Activated CD4-positive, alpha-beta T cell treated with anti-CD3 and anti-CD28 coated beads, Interleukin-2, Interleukin-4, amounts not matched to agents 100 ng/mL and 50 ng/mL, durations not matched to agents 16 hours and 8 hours (primary cell): Measurements from ENCODE around the gene CBLB.

Experiments
- DNase-seq: peaks from one replicate; pipeline ENCODE4 v3.0.0-alpha.2; 2020; ENCODE audit warnings: low spot score

The CBLB gene

GRCh38 chr3:105869861-105870755 is 1.3 kb upstream of the CBLB start:
- DNase-seq, result no peak

GRCh38 chr3:105869531-105869833 is 670 bp upstream of the CBLB start:
- DNase-seq, result no peak

GRCh38 chr3:105868431-105868741 is 426 bp downstream of the CBLB start:
- DNase-seq, result no peak

- DNase-seq, result no peak
These were observed 941 bp downstream of the CBLB start for GRCh38 chr3:105867712-105868430.

- peak; percentile 78 for DNase-seq
These were observed 1.9 kb downstream of the CBLB start for GRCh38 chr3:105866656-105867653.

GRCh38 chr3:105865867-105866350 is 2.9 kb downstream of the CBLB start:
- no peak for DNase-seq

GRCh38 chr3:105865016-105865623 is 3.7 kb downstream of the CBLB start:
- no peak for DNase-seq

- no peak for DNase-seq
These were observed 4.6 kb downstream of the CBLB start for GRCh38 chr3:105864212-105864611.

- no peak for DNase-seq
These were observed 5.2 kb downstream of the CBLB start for GRCh38 chr3:105863608-105864007.

GRCh38 chr3:105862217-105862616 is 6.6 kb downstream of the CBLB start:
- no peak for DNase-seq

GRCh38 chr3:105860641-105861040 is 8.2 kb downstream of the CBLB start:
- no peak for DNase-seq

GRCh38 chr3:105858017-105858416 is 10.8 kb downstream of the CBLB start:
- DNase-seq, result no peak

- no peak for DNase-seq
These were observed 11.2 kb downstream of the CBLB start for GRCh38 chr3:105857601-105858000.

- DNase-seq, result no peak
These were observed 12.2 kb downstream of the CBLB start for GRCh38 chr3:105856605-105857004.

GRCh38 chr3:105853801-105854432 is 14.9 kb downstream of the CBLB start:
- no peak for DNase-seq

- no peak for DNase-seq
These were observed 17.2 kb downstream of the CBLB start for GRCh38 chr3:105851582-105851981.

- DNase-seq, result no peak
These were observed 17.6 kb downstream of the CBLB start for GRCh38 chr3:105851176-105851575.

- DNase-seq, result no peak
These were observed 18.2 kb downstream of the CBLB start for GRCh38 chr3:105850593-105850992.

GRCh38 chr3:105848821-105849220 is 20.0 kb downstream of the CBLB start:
- no peak for DNase-seq

GRCh38 chr3:105847865-105848264 is 20.9 kb downstream of the CBLB start:
- no peak for DNase-seq

GRCh38 chr3:105847452-105847851 is 21.4 kb downstream of the CBLB start:
- DNase-seq, result no peak
